ENCODE results near the gene NOL4L. TPM values are rescaled to one million over a fixed set of nuclear protein-coding genes. Genes with fewer than 3 reads are reported as not detected.

Gene NOL4L
- total and polyA plus RNA-seq, 2 experiments from 2014 or later = 38.8 to 39.2 TPM

DNA sequence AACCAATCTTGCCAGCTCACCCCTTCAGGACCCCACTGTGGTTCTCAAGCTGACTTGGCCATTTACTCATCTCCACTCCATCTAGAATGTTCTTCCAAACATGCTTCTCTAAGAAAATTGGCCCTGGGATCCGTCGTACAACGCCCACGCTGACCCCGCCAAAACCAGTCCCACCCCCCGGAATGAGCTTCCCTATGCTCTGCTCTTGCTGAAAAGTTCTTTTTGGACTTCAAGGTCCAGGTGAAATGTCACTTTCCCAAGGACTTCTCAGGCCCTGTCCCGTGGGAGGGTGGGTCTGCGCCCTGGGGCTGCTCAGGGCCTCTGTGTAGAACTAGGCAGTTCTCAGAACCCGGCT lies 9.9 kb downstream of the NOL4L start (continued):
- TF ChIP-seq POLR2AphosphoS5 (IDR thresholded peaks at IDR 0.05; ENCODE audit: low read depth) = no peak
- no peak for TF ChIP-seq EZH2 (IDR thresholded peaks at IDR 0.05; ENCODE audit: low read depth, unreplicated experiment)
- TF ChIP-seq CREB1 (CRISPR knock-in tag; IDR thresholded peaks at IDR 0.05; ENCODE audit: low read depth) = no peak
- TF ChIP-seq NANOG (IDR thresholded peaks at IDR 0.05; ENCODE audit: borderline replicate concordance) = no peak
- no peak for TF ChIP-seq ZNF114 (CRISPR knock-in tag; IDR thresholded peaks at IDR 0.05)
- no peak for TF ChIP-seq CTCF (conservative IDR thresholded peaks at IDR 0.05; ENCODE audit: low read depth in 2 of 2)
- no peak for TF ChIP-seq EZH2phosphoT487 (IDR thresholded peaks at IDR 0.05; ENCODE audit: unreplicated experiment)
- no peak for TF ChIP-seq ETS1 (IDR thresholded peaks at IDR 0.05)

DNA sequence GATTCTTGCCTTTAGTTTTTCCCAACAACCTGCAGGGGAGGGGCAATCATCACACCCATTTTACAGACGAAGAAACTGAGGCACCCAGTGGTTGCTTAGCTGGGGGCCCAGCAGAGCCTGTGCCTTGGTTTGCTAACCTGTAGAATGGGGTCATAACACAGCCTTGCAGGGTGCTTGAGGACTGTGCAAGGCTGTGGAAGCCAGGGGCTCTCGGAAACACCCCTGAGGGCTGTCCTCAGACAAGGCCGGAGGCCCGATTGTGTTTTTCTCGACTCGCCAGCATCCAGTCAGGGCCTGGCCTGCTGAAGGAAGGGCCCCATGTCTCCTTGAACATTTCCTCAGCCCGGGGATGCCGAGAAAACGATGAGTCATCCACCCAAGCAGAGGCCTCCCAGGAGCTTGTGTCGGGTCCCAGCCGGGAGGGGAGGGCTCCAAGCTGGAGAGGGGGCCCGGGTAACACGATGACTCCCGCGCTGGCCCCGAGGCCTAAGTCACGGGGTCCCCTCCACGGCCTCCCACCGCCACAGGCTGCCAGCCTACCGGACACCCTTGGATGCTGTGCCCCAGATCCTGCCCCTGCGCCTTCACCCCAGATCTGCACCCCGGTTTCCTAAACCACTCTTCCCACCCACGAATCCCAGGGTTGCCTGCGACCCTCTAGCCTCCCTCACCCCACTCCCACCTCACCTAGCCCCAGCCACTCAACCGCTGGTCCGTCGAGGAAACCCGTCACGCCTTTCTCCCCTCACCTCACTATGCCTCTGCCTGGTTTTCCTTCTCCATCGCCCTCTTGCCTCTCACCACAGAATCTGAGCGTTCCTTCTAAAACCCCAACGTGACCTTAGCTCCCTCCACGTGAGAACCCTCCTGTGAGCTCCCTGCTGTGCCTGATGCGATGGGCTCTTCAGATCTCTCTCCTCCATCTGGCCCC lies 10.6 kb downstream of the NOL4L start:
- Histone ChIP-seq H3F3A (replicated peaks; ENCODE audit: low read depth) (peaks cover 16% of the 10 kb centered on the region; the same call in 1 of the 2 replicates), H3K27ac (ENCODE audit: low read depth) (no peak overlapping the region), H2AFZ (peak overlapping the region; percentile 43; the same call in 1 of the 2 replicates), H3K79me2 (replicated peaks; ENCODE audit: insufficient read depth) (no peaks in the 10 kb centered on the region; the same call in 1 of the 2 replicates), H3K4me1 (ENCODE audit: insufficient read depth) (peaks cover 28% of the 10 kb centered on the region), H3K27me3 (ENCODE audit: insufficient read depth) (no peaks in the 10 kb centered on the region), H3K36me3 (ENCODE audit: insufficient read depth) (no peaks in the 10 kb centered on the region; the same call in 1 of the 2 replicates), H3K4me3 (no peak overlapping the region), H3K4me2 (no peak overlapping the region), H3K9me2 (ENCODE audit: insufficient read depth) (no peaks in the 10 kb centered on the region), H4K20me1 (replicated peaks; ENCODE audit: insufficient read depth) (no peaks in the 10 kb centered on the region)
- Mint-ChIP-seq H3K4me1 (peaks cover 16% of the 10 kb centered on the region; the same call in 2 of the 3 replicates), H3K27me3 (ENCODE audit: insufficient read depth, low read depth, poor library complexity) (peaks cover 7% of the 10 kb centered on the region), H3K4me3 (no peak overlapping the region), H3K9me3 (no peaks in the 10 kb centered on the region), H3K27ac (no peak overlapping the region), H3K36me3 (ENCODE audit: low read depth) (no peaks in the 10 kb centered on the region)
- TF ChIP-seq ZNF331 (CRISPR knock-in tag; IDR thresholded peaks at IDR 0.05; ENCODE audit: low read depth) (no peak), EZH2 (IDR thresholded peaks at IDR 0.05; ENCODE audit: low read depth, unreplicated experiment) (no peak)
- DNase-seq (ENCODE audit: low spot score) (peak; percentile 59), ATAC-seq (peak; percentile 51)

All from GM23338 (cell line).